Limb (tissue), 2 donors: ENCODE measurements around the gene KDM4B.

Experiments
- DNase-seq, 2 donors: peaks; one replicate each; pipeline ENCODE4 v3.0.0-alpha.2; 2016; ENCODE audit errors: extremely low spot score in 2 of 2

The KDM4B gene

GRCh38 chr19:5048727-5049553, 80.0 kb downstream of the KDM4B start:
- no peak for DNase-seq

- DNase-seq: no peak
Measured at GRCh38 chr19:5049561-5049960, 80.6 kb downstream of the KDM4B start.

DNA sequence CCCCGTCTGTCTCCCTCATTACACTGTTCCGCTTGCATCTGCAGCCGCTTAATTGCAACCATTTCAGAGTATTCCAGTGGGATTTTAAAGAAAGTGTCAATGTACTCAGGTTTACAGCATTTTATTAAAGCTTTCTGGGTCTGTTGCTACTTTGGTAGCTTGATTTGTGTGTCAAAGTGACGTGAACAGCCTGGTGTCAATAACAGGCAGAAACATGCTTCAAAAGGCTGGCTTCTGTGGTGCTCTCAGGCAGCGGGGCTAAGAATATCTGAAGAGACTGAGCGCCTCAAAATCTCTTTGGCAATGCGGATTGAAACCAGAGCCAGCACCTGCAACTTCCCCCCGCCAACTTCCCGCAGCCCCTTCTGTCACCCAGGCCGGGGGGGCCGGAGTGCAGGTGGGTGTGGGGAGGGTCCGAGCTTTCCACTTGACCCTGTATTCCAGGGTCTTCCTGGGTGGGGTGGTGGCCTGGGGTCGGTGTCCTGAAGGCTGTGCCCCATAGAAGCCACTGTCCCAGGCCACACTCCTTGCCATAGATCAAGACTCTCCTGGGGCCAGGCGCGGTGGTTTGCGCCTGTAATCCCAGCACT, 81.2 kb downstream of the KDM4B start:
- no peak for DNase-seq

GRCh38 chr19:5050905-5051304, 82.0 kb downstream of the KDM4B start:
- no peak for DNase-seq

DNA sequence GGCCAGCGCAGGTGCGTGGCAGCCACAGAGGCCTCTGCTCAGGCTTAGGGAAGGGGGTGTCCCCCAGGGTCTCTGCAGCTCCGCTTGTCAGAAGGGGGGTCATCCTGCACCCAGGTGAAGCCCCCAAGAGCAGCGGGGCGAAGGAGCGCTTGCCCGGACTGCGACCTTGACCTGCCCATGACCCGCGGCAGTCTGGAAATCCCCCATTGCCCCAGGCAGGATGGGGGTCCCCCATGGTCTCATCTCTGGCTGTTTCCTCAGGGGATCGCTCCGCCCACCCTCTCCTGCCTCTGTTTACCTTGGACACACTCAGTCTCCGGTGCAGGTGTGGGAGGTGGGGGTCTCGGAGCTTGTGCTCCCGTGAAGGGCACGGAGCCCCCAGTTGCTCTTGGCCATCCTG, 82.7 kb downstream of the KDM4B start:
- no peak for DNase-seq

DNA sequence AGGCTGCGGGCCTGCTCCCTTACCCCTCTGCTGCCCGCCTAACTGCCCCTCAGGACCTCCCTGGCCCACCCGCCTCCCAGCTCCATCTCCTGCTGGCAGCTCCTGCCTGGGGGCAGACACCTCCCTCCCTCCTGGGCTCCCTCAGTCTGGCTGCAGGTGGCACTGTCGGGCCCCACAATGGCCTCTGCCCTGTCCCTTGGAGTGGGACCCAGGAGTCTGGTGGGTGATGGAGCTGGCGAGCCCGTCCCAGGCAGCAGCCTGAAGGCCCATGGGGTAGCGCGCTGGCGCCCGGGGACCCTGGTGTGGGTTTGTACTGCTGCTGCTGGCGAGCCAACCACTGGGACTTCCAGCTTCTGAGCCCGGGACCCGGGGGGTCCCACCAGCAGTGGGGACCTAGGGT, 83.6 kb downstream of the KDM4B start:
- no peak for DNase-seq

DNA sequence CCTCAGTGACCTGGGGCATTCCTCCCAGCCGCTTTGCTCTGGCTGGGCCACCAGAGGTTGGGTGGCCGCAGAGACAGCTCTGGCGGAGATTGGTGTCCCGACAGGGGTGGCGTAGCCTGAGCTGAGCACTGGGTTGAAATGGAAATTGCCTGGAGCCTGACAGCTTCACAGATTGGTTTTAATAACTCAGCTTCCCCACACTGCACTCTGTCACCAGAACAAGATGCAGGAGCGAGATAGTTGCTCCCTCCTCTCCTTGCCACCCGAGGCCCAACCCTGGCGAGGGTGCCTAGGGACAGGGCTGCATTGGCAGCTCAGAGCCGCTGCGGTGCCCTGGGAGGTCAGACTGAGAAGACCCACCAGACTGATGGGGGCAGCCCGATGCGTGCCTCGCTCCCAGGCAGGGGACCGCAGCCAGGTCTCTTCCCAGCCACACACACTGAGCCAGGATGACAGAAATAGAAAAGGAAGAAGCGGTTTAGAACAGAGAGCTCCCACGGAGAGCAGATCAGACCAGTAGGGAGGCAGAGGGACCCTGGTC, 84.1 kb downstream of the KDM4B start:
- no peak for DNase-seq

DNA sequence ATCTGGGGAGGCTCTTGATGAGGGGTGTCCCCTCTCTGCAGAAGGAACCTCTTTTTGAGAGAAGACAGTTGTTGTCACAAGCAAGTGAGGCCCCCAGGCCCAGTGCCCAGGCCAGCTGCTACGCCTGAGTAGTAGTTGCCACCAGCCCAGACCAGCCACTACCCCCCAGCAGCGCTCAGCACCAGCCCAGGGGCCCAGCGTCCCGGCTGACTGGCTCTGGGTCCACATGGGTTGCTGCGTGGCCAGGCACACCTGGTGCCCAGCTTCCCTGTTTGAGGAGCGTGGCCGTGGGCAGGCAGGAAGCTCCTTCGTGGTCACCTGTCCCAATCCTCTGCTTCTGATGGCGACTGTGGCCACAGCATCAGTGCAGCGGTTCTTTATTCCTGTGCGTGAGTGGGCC, 84.7 kb downstream of the KDM4B start:
- no peak for DNase-seq

- no peak for DNase-seq
Measured at GRCh38 chr19:5054551-5055456, 85.9 kb downstream of the KDM4B start.

GRCh38 chr19:5055457-5055776, 86.5 kb downstream of the KDM4B start:
- no peak for DNase-seq

- no peak for DNase-seq
Measured at GRCh38 chr19:5057860-5058259, 88.9 kb downstream of the KDM4B start.

DNA sequence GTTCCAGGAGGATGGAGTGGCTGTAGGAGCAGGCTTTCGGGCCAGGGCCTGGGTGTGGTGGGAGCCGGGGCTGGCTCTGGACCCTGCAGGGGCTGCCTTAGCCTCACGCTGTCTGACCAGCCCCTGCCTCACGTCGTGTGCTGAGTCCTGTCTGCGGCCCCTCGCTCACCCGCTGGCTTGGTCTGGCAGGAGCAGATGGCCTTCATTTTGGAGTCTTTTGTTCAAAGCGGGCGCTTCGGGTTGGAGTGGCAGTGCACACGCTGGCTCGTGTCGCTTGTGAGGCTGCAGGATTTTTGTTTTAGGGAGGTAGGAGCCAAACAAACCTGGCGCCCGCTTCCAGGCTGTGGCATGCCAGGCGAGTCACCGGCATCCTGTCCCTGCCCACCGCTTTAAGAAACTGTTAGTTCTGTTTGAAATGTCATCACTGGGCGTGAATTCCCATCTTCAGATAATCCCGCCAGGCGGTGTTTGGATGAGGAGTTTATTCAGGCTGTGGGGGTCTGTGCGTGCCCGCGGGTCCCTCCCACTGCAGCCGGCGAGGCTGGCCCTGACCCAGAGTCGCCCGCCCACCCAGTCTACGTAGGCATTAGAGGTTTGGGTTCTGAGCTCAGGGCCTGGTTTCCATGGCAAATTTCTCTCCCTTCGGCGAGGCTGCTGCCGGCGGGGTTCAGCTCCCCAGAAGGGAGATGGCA, 89.8 kb downstream of the KDM4B start:
- DNase-seq: no peak

GRCh38 chr19:5059213-5059574, 90.3 kb downstream of the KDM4B start:
- no peak for DNase-seq

DNA sequence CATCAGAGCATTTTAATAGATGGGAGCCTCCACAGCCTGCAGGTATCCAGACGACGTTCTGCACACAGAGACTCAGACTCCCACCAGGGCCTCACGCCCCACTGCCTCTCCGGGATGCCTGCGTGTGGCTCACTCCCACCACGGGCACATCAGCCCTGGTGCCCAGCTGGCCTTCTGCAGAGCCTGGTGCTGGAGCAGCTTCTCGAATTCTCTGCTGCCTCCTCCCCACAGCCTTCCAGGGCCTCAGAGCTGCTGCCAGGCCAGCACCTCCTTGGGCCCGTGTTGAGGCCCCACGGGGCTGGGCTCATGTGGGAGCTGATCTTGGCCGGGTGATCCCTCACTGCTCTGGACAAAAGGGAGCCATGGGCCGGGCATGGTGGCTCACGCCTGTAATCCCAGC, 90.9 kb downstream of the KDM4B start:
- DNase-seq: no peak

DNA sequence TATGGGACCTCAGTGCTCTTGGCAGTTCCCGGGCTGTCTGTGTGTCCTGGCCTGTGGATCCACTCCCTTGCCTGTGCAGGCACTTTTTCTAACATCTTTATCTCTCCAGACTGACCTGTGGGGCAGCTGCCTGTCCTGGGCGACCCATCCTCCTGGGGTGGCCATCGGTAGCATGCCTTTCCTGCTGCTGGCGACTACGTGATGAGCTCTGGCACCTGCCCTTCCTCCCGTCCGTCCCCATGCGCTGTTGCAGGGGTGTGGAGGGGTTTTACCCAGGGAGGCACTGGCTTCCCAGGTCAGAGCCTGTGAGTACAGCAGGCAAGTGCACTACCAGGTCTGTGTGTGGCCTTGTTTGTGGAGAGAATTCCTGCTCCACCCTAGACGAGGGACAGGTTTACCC, 93.3 kb downstream of the KDM4B start:
- DNase-seq: no peak

- no peak for DNase-seq
Measured at GRCh38 chr19:5062799-5063198, 93.9 kb downstream of the KDM4B start.

DNA sequence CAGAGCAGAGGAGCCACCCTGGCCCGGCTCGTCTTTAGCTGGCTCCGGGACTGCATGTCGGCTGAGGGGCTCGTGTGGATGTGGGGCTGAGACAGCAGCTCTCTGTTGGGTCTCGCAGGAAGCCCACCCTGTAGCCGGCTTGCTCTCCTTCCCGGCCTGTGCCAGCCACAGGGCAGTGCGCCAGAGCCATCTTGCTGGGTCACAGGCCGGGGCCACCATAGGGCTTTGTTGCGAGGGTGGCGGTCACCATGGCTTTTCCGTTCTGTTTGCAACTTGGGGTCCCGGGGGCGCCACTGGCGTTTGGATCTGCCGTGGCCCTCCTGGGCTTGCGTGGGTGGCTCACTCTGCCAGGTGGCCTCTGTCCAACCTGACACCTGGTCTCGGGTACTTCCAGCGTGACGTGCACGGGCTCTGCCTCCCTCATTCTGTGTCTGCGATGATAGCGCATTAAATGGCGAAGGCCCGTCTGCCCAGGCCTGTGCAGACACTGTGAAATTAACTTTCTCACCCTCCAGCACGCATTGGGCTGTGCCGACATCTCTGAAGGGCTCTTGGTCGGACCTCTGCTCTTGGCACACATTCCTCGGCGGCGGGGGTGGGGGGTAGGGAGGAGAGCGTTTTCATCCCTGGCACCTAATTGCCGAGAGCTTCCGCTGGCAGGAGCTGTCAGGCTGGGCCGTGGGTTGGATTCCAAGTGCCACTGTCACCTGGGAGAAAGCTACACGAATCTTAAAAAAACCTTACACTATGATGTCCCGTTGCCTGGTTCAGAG, 95.1 kb downstream of the KDM4B start:
- no peak for DNase-seq

GRCh38 chr19:5064896-5065295, 96.0 kb downstream of the KDM4B start:
- DNase-seq: no peak

DNA sequence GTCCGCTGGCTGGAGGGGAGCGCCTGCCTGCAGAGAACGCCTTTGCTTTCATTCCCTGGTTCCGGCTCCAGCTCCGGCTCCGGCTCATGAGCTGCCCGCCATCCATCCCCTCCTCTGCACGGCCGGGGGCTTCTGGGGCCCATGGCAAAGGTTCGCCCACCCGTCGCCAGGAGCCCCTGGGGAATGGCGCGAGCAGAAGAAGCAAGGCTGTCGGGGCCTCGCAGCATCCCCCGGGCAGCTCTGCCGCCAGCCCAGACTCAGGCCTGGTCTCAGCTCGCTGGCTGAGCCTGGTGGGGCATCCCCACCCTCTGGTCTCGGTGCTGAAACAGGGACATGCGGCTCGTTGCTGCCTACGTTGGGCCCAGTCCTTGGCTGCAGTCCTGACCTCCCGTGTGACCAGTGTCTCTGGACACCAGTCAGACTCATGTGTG, 96.8 kb downstream of the KDM4B start:
- no peak for DNase-seq

DNA sequence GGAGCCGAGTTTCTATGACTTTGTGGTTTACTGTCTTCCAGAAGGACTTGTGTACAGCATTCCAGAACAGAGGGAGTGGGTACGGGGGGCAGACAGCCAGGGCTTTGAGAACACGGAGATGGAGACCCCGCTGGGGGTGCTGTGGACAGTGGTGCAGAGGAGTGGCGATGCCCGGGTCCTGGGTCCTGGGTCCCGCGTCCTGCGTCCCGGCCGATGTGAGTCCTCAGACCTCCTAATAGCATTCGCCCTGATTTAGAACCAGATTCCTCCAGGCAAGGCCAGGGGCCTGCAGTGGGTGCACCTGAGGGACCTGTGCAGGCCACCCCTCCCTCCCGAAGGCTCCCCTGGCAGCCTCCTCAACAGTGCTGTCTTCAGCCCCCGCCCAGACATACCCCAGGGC, 97.9 kb downstream of the KDM4B start:
- DNase-seq: no peak

DNA sequence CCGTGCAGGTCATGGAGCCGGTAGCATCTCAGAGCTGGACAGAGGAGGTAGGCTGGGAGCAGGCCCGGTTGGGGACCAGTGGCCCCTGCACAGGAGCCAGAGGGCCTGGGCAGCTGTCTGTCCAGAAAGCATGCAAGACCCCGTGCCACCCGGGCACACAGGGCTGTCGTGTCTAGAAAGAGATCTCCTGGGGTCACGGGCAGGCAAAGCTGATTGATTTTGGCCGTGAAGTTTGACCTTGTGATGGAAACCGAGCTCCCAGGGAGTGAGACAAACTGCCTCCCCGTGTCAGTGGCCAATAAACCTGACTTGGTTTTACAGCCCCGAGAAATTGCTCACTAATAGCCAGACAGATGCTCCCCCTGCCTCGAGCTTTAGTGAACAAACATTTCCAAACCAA, 98.8 kb downstream of the KDM4B start:
- no peak for DNase-seq
